Neural progenitor cell (in vitro differentiated cells): ENCODE data around the gene BMPER. TPM values are rescaled to one million over a fixed set of nuclear protein-coding genes. Genes with fewer than 3 reads are reported as not detected.

Experiments
- DNase-seq: peaks from one replicate; pipeline ENCODE4 v3.0.0-alpha.2; 2016; ENCODE audit warnings: low spot score
- H2AFZ ChIP-seq: fragments of 200-600 bp; sonication (generic); replicated peaks from 2 replicates; pipeline ENCODE4 v1.6.1; 2016; ENCODE audit warnings: antibody characterized with exemption
- H3F3A ChIP-seq: fragments of 200-600 bp; sonication (generic); 2 replicates; pipeline ENCODE4 v1.6.1; 2016; ENCODE audit warnings: antibody characterized with exemption, low read depth
- H3K27ac ChIP-seq: fragments of 200-600 bp; sonication (generic); 2 replicates; pipeline ENCODE4 v1.5.1; 2016; ENCODE audit warnings: mild to moderate bottlenecking
- H3K27me3 ChIP-seq: fragments of 200-600 bp; sonication (generic); 2 replicates; pipeline ENCODE4 v1.6.1; 2016; ENCODE audit warnings: mild to moderate bottlenecking, moderate library complexity
- H3K36me3 ChIP-seq: fragments of 200-600 bp; sonication (generic); 2 replicates; pipeline ENCODE4 v1.5.1; 2016
- H3K4me1 ChIP-seq: fragments of 200-600 bp; sonication (generic); 2 replicates; pipeline ENCODE4 v1.6.1; 2016; ENCODE audit warnings: mixed run types
- H3K4me2 ChIP-seq: fragments of 200-600 bp; sonication (generic); 2 replicates; pipeline ENCODE4 v1.6.1; 2016
- H3K4me3 ChIP-seq: fragments of 200-600 bp; sonication (generic); 2 replicates; pipeline ENCODE4 v1.5.1; 2016
- H3K79me2 ChIP-seq: fragments of 200-600 bp; sonication (generic); 2 replicates; pipeline ENCODE4 v1.6.1; 2016; ENCODE audit warnings: low read depth
- H3K9ac ChIP-seq: fragments of 200-600 bp; sonication (generic); 2 replicates; pipeline ENCODE4 v1.6.1; 2016
- H3K9me3 ChIP-seq: fragments of 200-600 bp; sonication (generic); 2 replicates; pipeline ENCODE4 v1.5.1; 2016; ENCODE audit warnings: low read depth
- H4K20me1 ChIP-seq: fragments of 200-600 bp; sonication (generic); 2 replicates; pipeline ENCODE4 v1.6.1; 2016; ENCODE audit warnings: low read depth
- H3K27ac Mint-ChIP-seq: 3 replicates; pipeline ENCODE4 v1.8.0; 2021; ENCODE audit warnings: mixed read lengths
- H3K27me3 Mint-ChIP-seq: 2 replicates; pipeline ENCODE4 v1.8.0; 2022; ENCODE audit warnings: low read depth, mild to moderate bottlenecking, inconsistent platforms, moderate library complexity, mixed read lengths; ENCODE audit not compliant: insufficient read depth
- H3K36me3 Mint-ChIP-seq: 3 replicates; pipeline ENCODE4 v1.8.0; 2021; ENCODE audit warnings: mixed read lengths
- H3K4me1 Mint-ChIP-seq: 3 replicates; pipeline ENCODE4 v1.8.0; 2021; ENCODE audit warnings: mixed read lengths
- H3K4me3 Mint-ChIP-seq: 3 replicates; pipeline ENCODE4 v1.8.0; 2021; ENCODE audit warnings: mild to moderate bottlenecking, moderate library complexity, mixed read lengths
- H3K9me3 Mint-ChIP-seq: 3 replicates; pipeline ENCODE4 v1.8.0; 2020; ENCODE audit warnings: mixed read lengths
- CTCF ChIP-seq: fragments of 200-600 bp; sonication (generic); IDR thresholded peaks from 2 replicates; pipeline ENCODE4 v1.5.1; 2017; ENCODE audit warnings: antibody characterized with exemption, mild to moderate bottlenecking
- EZH2 ChIP-seq: fragments of 200-600 bp; sonication (generic); IDR thresholded peaks from 2 replicates; pipeline ENCODE4 v1.6.1; 2017; ENCODE audit warnings: antibody characterized with exemption, mild to moderate bottlenecking, moderate library complexity
- EZH2phosphoT487 ChIP-seq: fragments of 200-600 bp; sonication (generic); IDR thresholded peaks from 2 replicates; pipeline ENCODE4 v1.6.1; 2017; ENCODE audit warnings: antibody characterized with exemption
- total RNA-seq: library from RNA; depleted of rRNA; stranded (reverse); fragments of >200 nt; gene quantifications from 2 replicates; pipeline ENCODE4 v1.2.3, GENCODE V29; 2015; ENCODE audit warnings: low replicate concordance

Gene BMPER
- total RNA-seq, 1 donor from 2014 or later, result 1.2 TPM

DNA sequence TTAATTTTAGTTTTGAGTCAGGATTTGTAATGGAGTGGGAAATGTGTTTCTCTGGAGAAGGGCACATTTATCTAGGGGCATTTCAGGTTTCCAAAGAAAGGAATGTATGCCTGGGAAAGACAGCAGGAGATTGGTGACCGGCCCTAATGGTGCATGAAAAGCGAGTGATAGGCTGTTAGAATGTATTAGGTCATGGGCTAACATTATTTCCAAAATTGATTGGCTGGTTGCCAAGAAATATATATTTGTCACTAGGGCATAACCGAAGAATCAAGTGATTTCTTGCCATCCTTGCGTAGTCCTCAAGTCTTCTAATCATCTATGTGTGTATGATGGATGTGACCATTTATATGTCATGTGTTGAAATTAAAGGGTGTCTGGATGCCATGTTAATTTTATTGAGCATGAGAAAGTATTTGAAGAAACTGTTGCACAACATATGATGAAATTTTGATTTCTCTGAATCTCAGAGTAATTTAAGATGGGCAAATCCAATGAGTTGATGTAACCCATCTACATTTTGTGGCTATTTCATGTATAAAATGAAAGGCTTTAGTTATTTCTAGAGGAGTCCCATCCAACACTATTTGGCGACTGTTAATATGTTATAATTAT lies 248.4 kb downstream of the BMPER start:
- H3K27me3 ChIP-seq, result no peaks in the 10 kb centered on the region
- H3K27ac Mint-ChIP-seq, result no peak overlapping the region
- peaks cover 20% of the 10 kb centered on the region for H3K4me1 ChIP-seq

DNA sequence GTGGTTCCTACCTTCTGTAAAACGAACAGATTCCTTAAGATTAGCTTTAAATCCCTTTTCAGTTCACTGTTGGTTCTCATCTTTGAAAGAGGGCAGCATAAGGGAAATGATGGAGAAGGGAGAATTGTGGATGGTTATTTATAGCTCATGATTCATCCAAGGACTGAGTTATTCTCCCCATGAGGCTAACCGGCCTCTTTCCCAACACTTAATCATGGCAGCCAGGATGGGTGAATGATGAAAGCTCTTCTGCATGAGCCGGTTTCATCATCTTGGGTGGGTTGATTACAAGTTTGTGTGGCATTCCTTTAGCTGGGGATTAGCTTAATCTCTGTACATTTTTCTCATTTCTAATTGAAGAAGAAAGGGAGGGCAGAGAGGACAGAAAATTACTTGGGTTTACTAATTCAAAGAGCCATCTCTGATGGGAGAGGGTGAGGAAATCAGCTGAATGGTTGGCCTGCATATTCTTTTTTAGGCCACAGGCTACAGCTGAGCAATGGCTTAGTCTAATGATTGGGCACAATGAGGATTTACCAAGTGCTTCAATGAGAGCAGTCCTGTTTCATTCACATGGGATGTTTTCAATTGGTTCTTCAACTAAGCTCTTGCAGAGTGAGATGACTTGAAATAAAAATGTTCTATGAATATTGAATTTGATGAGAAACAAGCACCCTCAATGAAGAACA lies 250.0 kb downstream of the BMPER start:
- peaks cover 3% of the 10 kb centered on the region for H3K27me3 Mint-ChIP-seq
- no peak for TF ChIP-seq CTCF
- no peak for TF ChIP-seq EZH2phosphoT487
- TF ChIP-seq EZH2, result no peak
- Histone ChIP-seq H3K27me3 (no peaks in the 10 kb centered on the region), H4K20me1 (no peaks in the 10 kb centered on the region), H3F3A (no peaks in the 10 kb centered on the region), H3K79me2 (no peaks in the 10 kb centered on the region), H3K4me3 (no peak overlapping the region), H3K36me3 (no peaks in the 10 kb centered on the region), H3K4me1 (peaks cover 20% of the 10 kb centered on the region), H3K4me2 (no peak overlapping the region), H3K9me3 (no peaks in the 10 kb centered on the region), H3K9ac (no peak overlapping the region), H3K27ac (no peak overlapping the region), H2AFZ (no peak overlapping the region)
- H3K4me1 Mint-ChIP-seq, result no peaks in the 10 kb centered on the region
- H3K9me3 Mint-ChIP-seq, result no peaks in the 10 kb centered on the region
- DNase-seq, result peak; percentile 20
- H3K36me3 Mint-ChIP-seq, result no peaks in the 10 kb centered on the region
- no peak overlapping the region for H3K4me3 Mint-ChIP-seq
- no peak overlapping the region for H3K27ac Mint-ChIP-seq

More for the DNA sequence above, 248.4 kb downstream of the BMPER start:
- no peak for DNase-seq
- H3K9ac ChIP-seq, result no peak overlapping the region
- TF ChIP-seq CTCF (no peak), EZH2 (no peak), EZH2phosphoT487 (no peak)
- H3K9me3 ChIP-seq, result no peaks in the 10 kb centered on the region
- no peak overlapping the region for H2AFZ ChIP-seq
- Mint-ChIP-seq H3K27me3 (peaks cover 3% of the 10 kb centered on the region), H3K36me3 (no peaks in the 10 kb centered on the region), H3K4me3 (no peak overlapping the region), H3K4me1 (no peaks in the 10 kb centered on the region), H3K9me3 (no peaks in the 10 kb centered on the region)
- H4K20me1 ChIP-seq, result no peaks in the 10 kb centered on the region
- H3F3A ChIP-seq, result no peaks in the 10 kb centered on the region
- H3K4me3 ChIP-seq, result no peak overlapping the region
- no peak overlapping the region for H3K27ac ChIP-seq
- H3K36me3 ChIP-seq, result no peaks in the 10 kb centered on the region
- H3K4me2 ChIP-seq, result no peak overlapping the region
- no peaks in the 10 kb centered on the region for H3K79me2 ChIP-seq

DNA sequence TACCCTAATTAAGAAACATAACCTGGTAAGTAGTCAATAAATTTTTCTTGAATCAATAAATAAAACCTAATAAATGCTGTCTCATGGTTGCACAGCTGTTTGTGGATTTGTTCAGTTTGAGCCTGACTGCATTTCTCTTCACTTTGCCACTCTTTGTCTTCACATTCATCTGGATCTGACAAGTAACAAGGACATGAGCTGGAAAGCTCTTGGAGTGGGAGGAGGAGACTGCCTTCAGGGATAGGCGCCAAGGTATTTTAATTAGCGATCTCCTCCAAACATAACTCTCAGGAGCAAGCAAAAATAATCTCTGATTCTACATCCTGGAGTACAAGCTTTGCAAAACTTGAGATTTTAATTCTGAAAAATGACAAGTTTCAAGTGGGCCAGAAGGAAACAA lies 251.0 kb downstream of the BMPER start:
- no peaks in the 10 kb centered on the region for H3K36me3 Mint-ChIP-seq
- no peaks in the 10 kb centered on the region for H3K79me2 ChIP-seq
- no peaks in the 10 kb centered on the region for H3K9me3 ChIP-seq
- no peak overlapping the region for H3K9ac ChIP-seq
- H4K20me1 ChIP-seq, result no peaks in the 10 kb centered on the region
- no peak overlapping the region for H3K27ac ChIP-seq
- H3K4me2 ChIP-seq, result no peak overlapping the region
- no peaks in the 10 kb centered on the region for H3K9me3 Mint-ChIP-seq
- no peak overlapping the region for H3K4me3 Mint-ChIP-seq
- H3K36me3 ChIP-seq, result no peaks in the 10 kb centered on the region
- no peaks in the 10 kb centered on the region for H3F3A ChIP-seq
- no peak overlapping the region for H3K27ac Mint-ChIP-seq
- H2AFZ ChIP-seq, result no peak overlapping the region
- H3K4me1 ChIP-seq, result peaks cover 20% of the 10 kb centered on the region
- H3K4me1 Mint-ChIP-seq, result no peaks in the 10 kb centered on the region
- H3K4me3 ChIP-seq, result no peak overlapping the region
- DNase-seq, result no peak
- H3K27me3 ChIP-seq, result no peaks in the 10 kb centered on the region
- TF ChIP-seq CTCF (no peak), EZH2phosphoT487 (no peak), EZH2 (no peak)
- H3K27me3 Mint-ChIP-seq, result peaks cover 4% of the 10 kb centered on the region
